ENCODE results near the gene PLEKHH1.
"Not testable (repeated sequence)": the region's sequence is repeated elsewhere in the genome, so short reads cannot be mapped to it uniquely, and the experiment has no call there.

PLEKHH1 gene

GRCh38 chr14:67618617-67619063 lies 85.5 kb downstream of the PLEKHH1 start:
- TF ChIP-seq CTCF (IDR thresholded peaks at IDR 0.05; ENCODE audit: low read depth, low read length) (peak; percentile 54), MYC (IDR thresholded peaks at IDR 0.05; ENCODE audit: low read depth, low read length) (no peak)
- H3K4me3 ChIP-seq (ENCODE audit: low read depth, low read length) = no peak overlapping the region
- DNase-seq (ENCODE audit: low read depth) = peak; percentile 71

GRCh38 chr14:67619446-67620216 lies 86.5 kb downstream of the PLEKHH1 start, which contains the start of gene ARG2:
ARG2 (plus strand) TSS chr14:67619920; CDS start chr14:67619978, 58 bp downstream.
- no peak for TF ChIP-seq MAX (IDR thresholded peaks at IDR 0.05; ENCODE audit: low read depth, low read length)
- no peak for TF ChIP-seq CTCF (IDR thresholded peaks at IDR 0.05; ENCODE audit: low read depth, low read length)
- TF ChIP-seq POLR2A (IDR thresholded peaks at IDR 0.05; ENCODE audit: extremely low read depth, insufficient read length) = no peak
- no peak for TF ChIP-seq MYC (IDR thresholded peaks at IDR 0.05; ENCODE audit: low read depth, low read length)
- peak; percentile 87 for DNase-seq (ENCODE audit: low read depth)
- peak within 1 kb of the TSS; percentile 48 for H3K4me3 ChIP-seq (ENCODE audit: low read depth, low read length)

- no peak for TF ChIP-seq POLR2A (IDR thresholded peaks at IDR 0.05; ENCODE audit: extremely low read depth, insufficient read length)
- H3K4me3 ChIP-seq (ENCODE audit: low read depth, low read length) = peak overlapping the region; percentile 48
- no peak for DNase-seq (ENCODE audit: low read depth)
These were observed 87.2 kb downstream of the PLEKHH1 start for GRCh38 chr14:67620217-67620785.

GRCh38 chr14:67622675-67623074 lies 89.6 kb downstream of the PLEKHH1 start:
- DNase-seq (ENCODE audit: low read depth) = peak; percentile 62
- no peak for TF ChIP-seq POLR2A (IDR thresholded peaks at IDR 0.05; ENCODE audit: extremely low read depth, insufficient read length)
- no peak for TF ChIP-seq CTCF (IDR thresholded peaks at IDR 0.05; ENCODE audit: low read depth, low read length)
- no peak for TF ChIP-seq MAX (IDR thresholded peaks at IDR 0.05; ENCODE audit: low read depth, low read length)
- TF ChIP-seq MYC (IDR thresholded peaks at IDR 0.05; ENCODE audit: low read depth, low read length) = no peak
- H3K4me3 ChIP-seq (ENCODE audit: low read depth, low read length) = no peak overlapping the region

GRCh38 chr14:67623114-67623513 lies 90.0 kb downstream of the PLEKHH1 start:
- DNase-seq (ENCODE audit: low read depth) = peak; percentile 18
- no peak overlapping the region for H3K4me3 ChIP-seq (ENCODE audit: low read depth, low read length)
- no peak for TF ChIP-seq POLR2A (IDR thresholded peaks at IDR 0.05; ENCODE audit: extremely low read depth, insufficient read length)

GRCh38 chr14:67626131-67626530 lies 93.0 kb downstream of the PLEKHH1 start:
- not testable (repeated sequence) for DNase-seq (ENCODE audit: low read depth); H3K4me3 ChIP-seq (ENCODE audit: low read depth, low read length)

- no peak overlapping the region for H3K4me3 ChIP-seq (ENCODE audit: low read depth, low read length)
- DNase-seq (ENCODE audit: low read depth) = no peak
- TF ChIP-seq POLR2A (IDR thresholded peaks at IDR 0.05; ENCODE audit: extremely low read depth, insufficient read length) (no peak), CTCF (IDR thresholded peaks at IDR 0.05; ENCODE audit: low read depth, low read length) (no peak), MAX (IDR thresholded peaks at IDR 0.05; ENCODE audit: low read depth, low read length) (no peak), MYC (IDR thresholded peaks at IDR 0.05; ENCODE audit: low read depth, low read length) (no peak)
These were observed 94.4 kb downstream of the PLEKHH1 start for GRCh38 chr14:67627519-67627918.

All from NB4 (cell line).